SU-DHL-6 (cell line): ENCODE results near the gene SCT.

Experiments
- H2AFZ ChIP-seq: fragments of 200-600 bp; sonication (generic); 2 replicates; pipeline ENCODE4 v1.6.1; 2014; ENCODE audit warnings: low read depth, mild to moderate bottlenecking, moderate library complexity, mixed read lengths, antibody characterized with exemption, low read length; ENCODE audit not compliant: severe bottlenecking
- H3F3A ChIP-seq: fragments of 200-600 bp; shearing (Covaris generic); 2 replicates; pipeline ENCODE4 v1.6.0; 2016; ENCODE audit warnings: antibody characterized with exemption, mild to moderate bottlenecking; ENCODE audit not compliant: insufficient read depth
- H3K27ac ChIP-seq: fragments of 200-600 bp; sonication (generic); 2 replicates; pipeline ENCODE4 v1.5.1; 2016; ENCODE audit warnings: low read depth, mild to moderate bottlenecking, low read length, moderate library complexity, mixed read lengths
- H3K27me3 ChIP-seq: fragments of 200-600 bp; sonication (generic), shearing (Covaris generic); 2 replicates; pipeline ENCODE4 v1.6.0; 2014; ENCODE audit warnings: mild to moderate bottlenecking, low read length
- H3K36me3 ChIP-seq: fragments of 200-600 bp; sonication (generic); 2 replicates; pipeline ENCODE4 v1.6.1; 2014; ENCODE audit warnings: mild to moderate bottlenecking, low read length, mixed read lengths
- H3K4me2 ChIP-seq: fragments of 300-600, 200-600 bp; shearing (Covaris generic), sonication (generic); 2 replicates; pipeline ENCODE4 v1.6.0; 2014; ENCODE audit warnings: low read length, low read depth, mild to moderate bottlenecking; ENCODE audit not compliant: poor library complexity, severe bottlenecking
- H3K4me3 ChIP-seq: fragments of 200-600 bp; sonication (generic); 2 replicates; pipeline ENCODE4 v1.5.1; 2014; ENCODE audit warnings: antibody characterized with exemption, low read length, mild to moderate bottlenecking, mixed read lengths; ENCODE audit not compliant: insufficient read depth, poor library complexity, severe bottlenecking
- H3K79me2 ChIP-seq: fragments of 200-600 bp; sonication (generic); 2 replicates; pipeline ENCODE4 v1.6.1; 2014; ENCODE audit warnings: mild to moderate bottlenecking, low read length, moderate library complexity; ENCODE audit not compliant: insufficient read depth
- H3K9ac ChIP-seq: fragments of 200-600 bp; sonication (generic); 2 replicates; pipeline ENCODE4 v1.7.0; 2014; ENCODE audit warnings: mild to moderate bottlenecking, low read length
- H3K9me2 ChIP-seq: fragments of 200-600 bp; sonication (generic); replicated peaks from 2 replicates; pipeline ENCODE4 v1.6.1; 2014; ENCODE audit warnings: low read length; ENCODE audit not compliant: insufficient read depth
- H3K9me3 ChIP-seq: fragments of 200-600 bp; sonication (generic); 2 replicates; pipeline ENCODE4 v1.6.1; 2014; ENCODE audit warnings: low read length, mixed read lengths; ENCODE audit not compliant: insufficient read depth
- H4K20me1 ChIP-seq: fragments of 200-600 bp; sonication (generic); 2 replicates; pipeline ENCODE4 v1.6.1; 2014; ENCODE audit warnings: low read depth, mild to moderate bottlenecking, antibody characterized with exemption, low read length, moderate library complexity, mixed read lengths
- CTCF ChIP-seq: fragments of 200-600 bp; sonication (generic); IDR thresholded peaks from one replicate; pipeline ENCODE4 v1.5.1; 2017; ENCODE audit warnings: antibody characterized with exemption, mild to moderate bottlenecking, low read length, moderate library complexity; ENCODE audit not compliant: insufficient read depth, poor library complexity, severe bottlenecking
- EZH2phosphoT487 ChIP-seq: fragments of 200-600 bp; sonication (generic), shearing (Covaris generic); conservative IDR thresholded peaks from 2 replicates; pipeline ENCODE4 v1.6.1; 2018; ENCODE audit warnings: mild to moderate bottlenecking, antibody characterized with exemption, low read length, moderate library complexity, mixed read lengths

The SCT gene

GRCh38 chr11:643849-644738 lies 17.1 kb upstream of the SCT start:
- Histone ChIP-seq H3K9me2 (no peaks in the 10 kb centered on the region), H2AFZ (no peak overlapping the region), H3K4me2 (no peak overlapping the region), H3K4me3 (no peak overlapping the region), H3K36me3 (no peaks in the 10 kb centered on the region), H3K9me3 (no peaks in the 10 kb centered on the region), H4K20me1 (no peaks in the 10 kb centered on the region), H3K27me3 (no peaks in the 10 kb centered on the region), H3K79me2 (no peaks in the 10 kb centered on the region), H3K9ac (no peak overlapping the region), H3F3A (peaks cover 3% of the 10 kb centered on the region; the same call in 1 of the 2 replicates), H3K27ac (no peak overlapping the region)
- TF ChIP-seq CTCF (no peak), EZH2phosphoT487 (no peak)

GRCh38 chr11:643366-643765 lies 16.4 kb upstream of the SCT start:
- no peaks in the 10 kb centered on the region for H3K9me2 ChIP-seq
- no peak overlapping the region for H3K4me2 ChIP-seq
- TF ChIP-seq EZH2phosphoT487 (no peak), CTCF (no peak)
- no peaks in the 10 kb centered on the region for H3K79me2 ChIP-seq
- H3K9ac ChIP-seq = no peak overlapping the region
- H3F3A ChIP-seq = peaks cover 3% of the 10 kb centered on the region; the same call in 1 of the 2 replicates
- no peak overlapping the region for H2AFZ ChIP-seq
- H3K27ac ChIP-seq = no peak overlapping the region
- H3K36me3 ChIP-seq = no peaks in the 10 kb centered on the region
- no peaks in the 10 kb centered on the region for H4K20me1 ChIP-seq
- H3K4me3 ChIP-seq = no peak overlapping the region
- no peaks in the 10 kb centered on the region for H3K9me3 ChIP-seq
- H3K27me3 ChIP-seq = no peaks in the 10 kb centered on the region

- no peaks in the 10 kb centered on the region for H3K9me2 ChIP-seq
- H3K79me2 ChIP-seq = no peaks in the 10 kb centered on the region
- H3K4me3 ChIP-seq = no peak overlapping the region
- H3K27ac ChIP-seq = no peak overlapping the region
- H4K20me1 ChIP-seq = no peaks in the 10 kb centered on the region
- H3K4me2 ChIP-seq = no peak overlapping the region
- H2AFZ ChIP-seq = no peak overlapping the region
- no peaks in the 10 kb centered on the region for H3K9me3 ChIP-seq
- no peaks in the 10 kb centered on the region for H3K27me3 ChIP-seq
- H3F3A ChIP-seq = 0 out of 2 replicates have a peak, but pooled peaks cover 3% of the 10 kb centered on the region
- no peak overlapping the region for H3K9ac ChIP-seq
- no peaks in the 10 kb centered on the region for H3K36me3 ChIP-seq
- TF ChIP-seq CTCF (no peak), EZH2phosphoT487 (no peak)
These were observed 14.9 kb upstream of the SCT start for GRCh38 chr11:641806-642370.
